Vagina (tissue), 2 donors: Measurements from ENCODE around the gene RXFP1.

Experiments
- CTCF ChIP-seq, 3 experiments: fragments of 450-650 bp in 2 of 3; fragments of 200-600 bp in 1 of 3; sonication (generic) in 1 of 3; IDR thresholded peaks; one replicate each; pipeline ENCODE4 v1.5.1; 2017 to 2019; ENCODE audit warnings: antibody characterized with exemption in 3 of 3, mild to moderate bottlenecking in 2 of 3, moderate library complexity in 2 of 3
- POLR2A ChIP-seq, 2 donors: fragments of 450-650 bp; IDR thresholded peaks; one replicate each; pipeline ENCODE4 v1.6.1; 2017; ENCODE audit warnings: antibody characterized with exemption in 2 of 2, mild to moderate bottlenecking in 2 of 2, moderate library complexity in 2 of 2
- POLR2AphosphoS5 ChIP-seq, 2 donors: sonication (generic); formaldehyde crosslinking; IDR thresholded peaks; one replicate each; pipeline ENCODE4 v1.9.0; 2017; ENCODE audit warnings: antibody characterized with exemption in 2 of 2, mild to moderate bottlenecking in 2 of 2, low read depth in 1 of 2; ENCODE audit not compliant: insufficient read depth in 1 of 2

- no peak for TF ChIP-seq CTCF (IDR thresholded peaks at IDR 0.05)
- no peak for TF ChIP-seq POLR2A (IDR thresholded peaks at IDR 0.05)
- no peak for TF ChIP-seq POLR2AphosphoS5 (IDR thresholded peaks at IDR 0.05; ENCODE audit: insufficient read depth in 1 of 2, low read depth in 1 of 2)
These were observed 50.1 kb downstream of the RXFP1 start for GRCh38 chr4:158571736-158572135.
